Esophagus muscularis mucosa (tissue), 3 donors: ENCODE results near the gene NFIB.

Experiments
- POLR2A ChIP-seq: fragments of 450-650 bp; IDR thresholded peaks from one replicate; pipeline ENCODE4 v1.6.1; 2017; ENCODE audit warnings: antibody characterized with exemption, moderate library complexity, mild to moderate bottlenecking, low read depth
- POLR2AphosphoS5 ChIP-seq, 2 donors: sonication (generic); formaldehyde crosslinking; IDR thresholded peaks; one replicate each; pipeline ENCODE4 v1.6.1; 2017; ENCODE audit warnings: antibody characterized with exemption in 2 of 2
- TF ChIP-seq, protein P1 (sequence below), 3 experiments: fragments of 200-600 bp in 2 of 3; fragments of 450-650 bp in 1 of 3; sonication (generic) in 2 of 3; IDR thresholded peaks; one replicate each; pipeline ENCODE4 v1.5.1; 2017 to 2019; ENCODE audit warnings: antibody characterized with exemption in 3 of 3, mild to moderate bottlenecking in 2 of 3, moderate library complexity in 1 of 3

DNA sequence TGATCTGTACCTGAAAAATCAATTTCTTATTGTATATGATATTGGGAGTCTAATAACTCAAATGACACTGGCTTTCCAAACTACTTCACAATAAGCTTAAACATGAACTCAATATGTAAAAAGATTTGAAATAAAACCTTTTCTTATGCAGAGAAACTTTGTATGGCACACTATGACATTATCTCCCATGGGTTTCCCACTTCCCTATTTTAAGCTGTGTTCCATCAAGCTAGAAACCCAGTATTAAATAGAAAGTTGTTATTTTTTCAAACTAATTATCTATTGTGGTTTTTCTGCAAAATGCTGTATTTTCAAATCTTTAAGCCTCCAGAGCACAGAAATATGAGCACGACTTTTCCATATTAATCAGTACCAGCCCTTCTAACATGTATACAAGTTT, 174.7 kb downstream of the NFIB start:
- TF ChIP-seq, protein P1, sequence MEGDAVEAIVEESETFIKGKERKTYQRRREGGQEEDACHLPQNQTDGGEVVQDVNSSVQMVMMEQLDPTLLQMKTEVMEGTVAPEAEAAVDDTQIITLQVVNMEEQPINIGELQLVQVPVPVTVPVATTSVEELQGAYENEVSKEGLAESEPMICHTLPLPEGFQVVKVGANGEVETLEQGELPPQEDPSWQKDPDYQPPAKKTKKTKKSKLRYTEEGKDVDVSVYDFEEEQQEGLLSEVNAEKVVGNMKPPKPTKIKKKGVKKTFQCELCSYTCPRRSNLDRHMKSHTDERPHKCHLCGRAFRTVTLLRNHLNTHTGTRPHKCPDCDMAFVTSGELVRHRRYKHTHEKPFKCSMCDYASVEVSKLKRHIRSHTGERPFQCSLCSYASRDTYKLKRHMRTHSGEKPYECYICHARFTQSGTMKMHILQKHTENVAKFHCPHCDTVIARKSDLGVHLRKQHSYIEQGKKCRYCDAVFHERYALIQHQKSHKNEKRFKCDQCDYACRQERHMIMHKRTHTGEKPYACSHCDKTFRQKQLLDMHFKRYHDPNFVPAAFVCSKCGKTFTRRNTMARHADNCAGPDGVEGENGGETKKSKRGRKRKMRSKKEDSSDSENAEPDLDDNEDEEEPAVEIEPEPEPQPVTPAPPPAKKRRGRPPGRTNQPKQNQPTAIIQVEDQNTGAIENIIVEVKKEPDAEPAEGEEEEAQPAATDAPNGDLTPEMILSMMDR (IDR thresholded peaks at IDR 0.05): no peak
- TF ChIP-seq POLR2A: no peak
- TF ChIP-seq POLR2AphosphoS5 (IDR thresholded peaks at IDR 0.05): no peak
